ENCODE results near the gene IQGAP1. TPM values are rescaled to one million over a fixed set of nuclear protein-coding genes. Genes with fewer than 3 reads are reported as not detected.

The IQGAP1 gene, protein sequence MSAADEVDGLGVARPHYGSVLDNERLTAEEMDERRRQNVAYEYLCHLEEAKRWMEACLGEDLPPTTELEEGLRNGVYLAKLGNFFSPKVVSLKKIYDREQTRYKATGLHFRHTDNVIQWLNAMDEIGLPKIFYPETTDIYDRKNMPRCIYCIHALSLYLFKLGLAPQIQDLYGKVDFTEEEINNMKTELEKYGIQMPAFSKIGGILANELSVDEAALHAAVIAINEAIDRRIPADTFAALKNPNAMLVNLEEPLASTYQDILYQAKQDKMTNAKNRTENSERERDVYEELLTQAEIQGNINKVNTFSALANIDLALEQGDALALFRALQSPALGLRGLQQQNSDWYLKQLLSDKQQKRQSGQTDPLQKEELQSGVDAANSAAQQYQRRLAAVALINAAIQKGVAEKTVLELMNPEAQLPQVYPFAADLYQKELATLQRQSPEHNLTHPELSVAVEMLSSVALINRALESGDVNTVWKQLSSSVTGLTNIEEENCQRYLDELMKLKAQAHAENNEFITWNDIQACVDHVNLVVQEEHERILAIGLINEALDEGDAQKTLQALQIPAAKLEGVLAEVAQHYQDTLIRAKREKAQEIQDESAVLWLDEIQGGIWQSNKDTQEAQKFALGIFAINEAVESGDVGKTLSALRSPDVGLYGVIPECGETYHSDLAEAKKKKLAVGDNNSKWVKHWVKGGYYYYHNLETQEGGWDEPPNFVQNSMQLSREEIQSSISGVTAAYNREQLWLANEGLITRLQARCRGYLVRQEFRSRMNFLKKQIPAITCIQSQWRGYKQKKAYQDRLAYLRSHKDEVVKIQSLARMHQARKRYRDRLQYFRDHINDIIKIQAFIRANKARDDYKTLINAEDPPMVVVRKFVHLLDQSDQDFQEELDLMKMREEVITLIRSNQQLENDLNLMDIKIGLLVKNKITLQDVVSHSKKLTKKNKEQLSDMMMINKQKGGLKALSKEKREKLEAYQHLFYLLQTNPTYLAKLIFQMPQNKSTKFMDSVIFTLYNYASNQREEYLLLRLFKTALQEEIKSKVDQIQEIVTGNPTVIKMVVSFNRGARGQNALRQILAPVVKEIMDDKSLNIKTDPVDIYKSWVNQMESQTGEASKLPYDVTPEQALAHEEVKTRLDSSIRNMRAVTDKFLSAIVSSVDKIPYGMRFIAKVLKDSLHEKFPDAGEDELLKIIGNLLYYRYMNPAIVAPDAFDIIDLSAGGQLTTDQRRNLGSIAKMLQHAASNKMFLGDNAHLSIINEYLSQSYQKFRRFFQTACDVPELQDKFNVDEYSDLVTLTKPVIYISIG (N-terminal part only)
- 126 TPM for polyA plus RNA-seq (2013, experiment 1 of 2)
- 136 TPM for polyA plus RNA-seq (2013, experiment 2 of 2)

DNA sequence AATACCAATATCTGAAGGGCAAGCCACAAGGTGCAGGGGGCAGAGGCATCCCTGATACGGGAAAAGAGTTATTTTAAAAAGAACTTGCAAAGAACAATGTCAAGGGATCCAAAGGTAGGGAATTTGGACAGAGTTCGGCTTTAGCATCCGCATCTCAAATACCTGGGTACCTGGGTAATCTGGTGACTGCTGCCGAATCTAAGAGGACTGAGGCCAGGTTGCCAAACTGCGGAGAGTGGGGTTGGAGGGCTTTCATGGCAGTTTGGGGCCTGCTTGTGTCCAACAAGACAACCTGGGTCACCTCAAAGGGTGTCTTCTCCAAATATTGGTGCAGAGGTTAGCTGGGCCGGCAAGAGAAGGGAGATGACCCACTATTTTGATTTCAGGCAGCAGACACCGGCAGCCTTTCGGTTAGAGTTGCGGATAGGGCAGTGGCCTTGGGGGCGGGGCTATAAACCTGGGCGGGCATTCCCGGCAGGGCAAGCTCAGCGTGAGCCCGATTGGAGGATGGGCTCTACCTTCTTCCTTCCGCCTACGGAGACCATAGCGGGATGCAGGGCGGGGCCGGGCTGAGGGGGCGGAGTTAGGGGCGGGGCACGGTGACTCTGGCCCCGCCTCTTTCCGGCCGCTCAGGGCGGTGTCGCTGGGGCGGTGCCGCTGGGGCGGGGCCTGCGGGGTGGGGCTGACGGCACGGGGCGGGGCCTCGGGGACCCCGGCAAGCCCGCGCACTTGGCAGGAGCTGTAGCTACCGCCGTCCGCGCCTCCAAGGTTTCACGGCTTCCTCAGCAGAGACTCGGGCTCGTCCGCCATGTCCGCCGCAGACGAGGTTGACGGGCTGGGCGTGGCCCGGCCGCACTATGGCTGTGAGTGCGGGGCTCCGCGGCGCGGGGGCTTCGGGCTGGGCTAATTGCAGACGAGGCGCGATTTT lies at the start of gene IQGAP1:
Gene IQGAP1 (plus strand): TSS at position 709 of the 928 bp plus-strand sequence. CDS start 100 bp downstream, at position 809.
- peak; percentile 98 for DNase-seq
- no peak within 1 kb of the TSS for H2AK5ac ChIP-seq (ENCODE audit: low read length)
- peaks cover 5% of the 10 kb centered on the region for H3K79me1 ChIP-seq (ENCODE audit: low read length)
- H3K4me1 ChIP-seq (ENCODE audit: control insufficient read depth, low read depth, low read length): peaks cover 10% of the 10 kb centered on the region
- WGBS (ENCODE audit: extremely low coverage, insufficient coverage, low lambda C conversion rate): no CpG with 5 or more reads among the region's 62 CpGs
- H2BK15ac ChIP-seq (replicated peaks; ENCODE audit: low read depth): peak within 1 kb of the TSS; percentile 39
- peak within 1 kb of the TSS; percentile 97 for H4K8ac ChIP-seq (ENCODE audit: low read depth, low read length)
- H4K5ac ChIP-seq (ENCODE audit: low read length): no peak within 1 kb of the TSS
- H3K9ac ChIP-seq (ENCODE audit: low read length): peak within 1 kb of the TSS; percentile 98
- no peaks in the 10 kb centered on the region for H3K27me3 ChIP-seq (ENCODE audit: insufficient read depth, low read length, poor library complexity)
- peak within 1 kb of the TSS; percentile 92 for H3K27ac ChIP-seq (ENCODE audit: low read depth, low read length)
- peak within 1 kb of the TSS; percentile 95 for H2BK120ac ChIP-seq (ENCODE audit: low read depth, low read length)
- H3K4ac ChIP-seq (ENCODE audit: low read depth, low read length): peak within 1 kb of the TSS; percentile 99
- peak within 1 kb of the TSS; percentile 94 for H3K23ac ChIP-seq (ENCODE audit: low read length)
- peak within 1 kb of the TSS; percentile 96 for H3K56ac ChIP-seq (ENCODE audit: low read length)
- H3K4me2 ChIP-seq (ENCODE audit: low read length): peak within 1 kb of the TSS; percentile 76
- peak within 1 kb of the TSS; percentile 100 for H3K18ac ChIP-seq (ENCODE audit: low read length)
- H3K4me3 ChIP-seq (ENCODE audit: low read length): peak within 1 kb of the TSS; percentile 97
- peaks cover 30% of the 10 kb centered on the region for H3K79me2 ChIP-seq (ENCODE audit: control insufficient read depth, insufficient read depth, low read length)
- H3K36me3 ChIP-seq (ENCODE audit: control insufficient read depth, insufficient read depth, low read length): no peaks in the 10 kb centered on the region
- no peak within 1 kb of the TSS for H2BK5ac ChIP-seq (ENCODE audit: low read length)

DNA sequence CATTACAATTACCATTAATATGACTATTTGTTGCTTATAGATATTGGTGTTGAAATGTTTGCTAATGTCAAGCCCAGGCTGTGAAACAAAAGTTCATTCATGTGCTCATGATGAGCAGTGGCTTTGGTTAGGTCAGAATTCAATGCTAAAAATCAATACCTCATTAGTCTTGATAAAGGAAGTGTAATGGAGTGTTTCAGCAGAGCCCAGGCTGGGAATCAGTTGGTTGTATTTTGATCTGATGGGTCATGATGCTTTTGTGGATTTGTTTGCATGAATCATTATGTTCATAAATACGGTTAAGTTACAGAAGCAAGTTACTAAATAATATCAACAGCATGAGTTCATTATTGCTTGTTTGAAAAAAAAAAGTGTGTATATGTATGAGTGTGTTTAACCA lies 49.5 kb upstream of the IQGAP1 start:
- no peak overlapping the region for H4K5ac ChIP-seq (ENCODE audit: low read length)
- DNase-seq: no peak
- H3K4me1 ChIP-seq (ENCODE audit: control insufficient read depth, low read depth, low read length): no peaks in the 10 kb centered on the region
- no peaks in the 10 kb centered on the region for H3K36me3 ChIP-seq (ENCODE audit: control insufficient read depth, insufficient read depth, low read length)
- no peak overlapping the region for H3K18ac ChIP-seq (ENCODE audit: low read length)
- H2BK5ac ChIP-seq (ENCODE audit: low read length): no peak overlapping the region
- H3K4me2 ChIP-seq (ENCODE audit: low read length): no peak overlapping the region
- no peaks in the 10 kb centered on the region for H3K79me2 ChIP-seq (ENCODE audit: control insufficient read depth, insufficient read depth, low read length)
- H3K23ac ChIP-seq (ENCODE audit: low read length): no peak overlapping the region
- no peak overlapping the region for H3K4ac ChIP-seq (ENCODE audit: low read depth, low read length)
- H3K56ac ChIP-seq (ENCODE audit: low read length): no peak overlapping the region
- H3K4me3 ChIP-seq (ENCODE audit: low read length): no peak overlapping the region
- no peak overlapping the region for H2AK5ac ChIP-seq (ENCODE audit: low read length)
- no peak overlapping the region for H2BK120ac ChIP-seq (ENCODE audit: low read depth, low read length)
- H2BK15ac ChIP-seq (replicated peaks; ENCODE audit: low read depth): no peak overlapping the region
- H4K8ac ChIP-seq (ENCODE audit: low read depth, low read length): no peak overlapping the region
- H3K79me1 ChIP-seq (ENCODE audit: low read length): no peaks in the 10 kb centered on the region
- no peak overlapping the region for H3K27ac ChIP-seq (ENCODE audit: low read depth, low read length)
- no peaks in the 10 kb centered on the region for H3K27me3 ChIP-seq (ENCODE audit: insufficient read depth, low read length, poor library complexity)
- no CpG with 5 or more reads among the region's 1 CpG for WGBS (ENCODE audit: extremely low coverage, insufficient coverage, low lambda C conversion rate)
- H3K9ac ChIP-seq (ENCODE audit: low read length): no peak overlapping the region

DNA sequence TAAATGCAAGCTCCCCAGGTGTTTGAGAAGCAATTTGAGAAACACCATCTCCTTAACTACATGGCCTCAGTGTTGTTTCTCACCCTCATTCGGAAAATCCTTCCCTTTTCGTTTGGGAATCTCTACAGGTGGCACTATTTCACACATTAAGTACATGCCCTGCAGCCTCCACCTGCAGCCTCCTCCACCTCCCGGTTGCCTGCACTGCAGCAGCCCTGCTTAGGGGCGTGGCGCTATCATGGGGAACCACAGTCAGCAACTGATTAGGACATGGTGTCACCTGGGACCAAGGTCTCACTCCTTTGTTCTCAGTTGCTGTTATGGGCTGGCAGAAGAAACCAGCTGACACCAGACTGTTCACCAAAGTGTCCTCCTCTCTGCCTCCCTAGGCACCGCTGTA lies 47.7 kb upstream of the IQGAP1 start:
- H2BK5ac ChIP-seq (ENCODE audit: low read length): no peak overlapping the region
- H3K4me3 ChIP-seq (ENCODE audit: low read length): no peak overlapping the region
- H3K4me1 ChIP-seq (ENCODE audit: control insufficient read depth, low read depth, low read length): no peaks in the 10 kb centered on the region
- DNase-seq: peak; percentile 84
- WGBS (ENCODE audit: extremely low coverage, insufficient coverage, low lambda C conversion rate): no CpG with 5 or more reads among the region's 6 CpGs
- no peaks in the 10 kb centered on the region for H3K79me1 ChIP-seq (ENCODE audit: low read length)
- H2BK15ac ChIP-seq (replicated peaks; ENCODE audit: low read depth): no peak overlapping the region
- no peak overlapping the region for H3K4me2 ChIP-seq (ENCODE audit: low read length)
- H3K18ac ChIP-seq (ENCODE audit: low read length): no peak overlapping the region
- H3K79me2 ChIP-seq (ENCODE audit: control insufficient read depth, insufficient read depth, low read length): no peaks in the 10 kb centered on the region
- H3K56ac ChIP-seq (ENCODE audit: low read length): no peak overlapping the region
- H4K5ac ChIP-seq (ENCODE audit: low read length): no peak overlapping the region
- H3K27me3 ChIP-seq (ENCODE audit: insufficient read depth, low read length, poor library complexity): no peaks in the 10 kb centered on the region
- no peak overlapping the region for H3K9ac ChIP-seq (ENCODE audit: low read length)
- H3K36me3 ChIP-seq (ENCODE audit: control insufficient read depth, insufficient read depth, low read length): no peaks in the 10 kb centered on the region
- no peak overlapping the region for H2BK120ac ChIP-seq (ENCODE audit: low read depth, low read length)
- no peak overlapping the region for H3K4ac ChIP-seq (ENCODE audit: low read depth, low read length)
- H3K23ac ChIP-seq (ENCODE audit: low read length): no peak overlapping the region
- H3K27ac ChIP-seq (ENCODE audit: low read depth, low read length): no peak overlapping the region
- H2AK5ac ChIP-seq (ENCODE audit: low read length): no peak overlapping the region
- H4K8ac ChIP-seq (ENCODE audit: low read depth, low read length): no peak overlapping the region

DNA sequence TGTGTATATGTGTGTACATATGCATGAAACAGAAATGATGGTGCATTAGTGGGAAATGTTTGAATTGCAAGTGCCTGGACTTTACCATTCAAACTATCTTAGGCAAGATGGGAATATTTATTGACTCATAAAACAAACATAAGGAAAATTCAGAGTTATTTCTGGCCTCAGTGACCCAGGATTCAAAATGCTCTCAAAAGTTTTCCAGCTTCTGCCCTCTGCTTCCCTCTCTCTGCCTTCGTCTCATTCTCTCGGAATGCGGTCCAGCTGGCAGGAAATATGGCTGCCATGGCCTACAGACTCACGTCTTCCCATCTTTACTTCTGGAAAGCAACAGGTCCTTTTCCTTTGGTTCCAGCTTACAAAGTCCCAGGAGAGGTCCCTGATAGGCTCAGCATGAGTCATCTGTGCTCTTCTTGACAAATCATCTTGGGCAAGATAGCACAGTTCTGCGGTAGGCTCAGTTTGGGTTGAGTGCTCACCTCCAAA lies 44.7 kb upstream of the IQGAP1 start:
- Histone ChIP-seq H2AK5ac (ENCODE audit: low read length) (no peak overlapping the region), H3K4me2 (ENCODE audit: low read length) (no peak overlapping the region), H3K4me1 (ENCODE audit: control insufficient read depth, low read depth, low read length) (no peaks in the 10 kb centered on the region), H3K56ac (ENCODE audit: low read length) (no peak overlapping the region), H3K9ac (ENCODE audit: low read length) (no peak overlapping the region), H3K79me2 (ENCODE audit: control insufficient read depth, insufficient read depth, low read length) (no peaks in the 10 kb centered on the region), H2BK5ac (ENCODE audit: low read length) (no peak overlapping the region), H4K5ac (ENCODE audit: low read length) (no peak overlapping the region), H3K36me3 (ENCODE audit: control insufficient read depth, insufficient read depth, low read length) (no peaks in the 10 kb centered on the region), H2BK120ac (ENCODE audit: low read depth, low read length) (no peak overlapping the region), H3K4ac (ENCODE audit: low read depth, low read length) (no peak overlapping the region), H3K27ac (ENCODE audit: low read depth, low read length) (no peak overlapping the region), H3K23ac (ENCODE audit: low read length) (no peak overlapping the region), H3K18ac (ENCODE audit: low read length) (no peak overlapping the region), H2BK15ac (replicated peaks; ENCODE audit: low read depth) (no peak overlapping the region), H3K4me3 (ENCODE audit: low read length) (no peak overlapping the region), H3K27me3 (ENCODE audit: insufficient read depth, low read length, poor library complexity) (no peaks in the 10 kb centered on the region), H3K79me1 (ENCODE audit: low read length) (no peaks in the 10 kb centered on the region), H4K8ac (ENCODE audit: low read depth, low read length) (no peak overlapping the region)
- WGBS (ENCODE audit: extremely low coverage, insufficient coverage, low lambda C conversion rate): no CpG with 5 or more reads among the region's 5 CpGs
- DNase-seq: no peak
